Loucy (cell line): ENCODE results near the gene SPTLC3.

Source experiments
- H2AFZ ChIP-seq: fragments of 200-600 bp; sonication (generic); 2 replicates; pipeline ENCODE4 v1.6.0; 2016; ENCODE audit warnings: antibody characterized with exemption, mild to moderate bottlenecking, low read length, moderate library complexity
- H3F3A ChIP-seq: fragments of 200-600 bp; 2 replicates; pipeline ENCODE4 v1.6.0; 2016; ENCODE audit warnings: antibody characterized with exemption, low read depth, mild to moderate bottlenecking
- H3K27me3 ChIP-seq: fragments of 200-600 bp; sonication (generic); 2 replicates; pipeline ENCODE4 v1.6.1; 2014; ENCODE audit warnings: low read length, mild to moderate bottlenecking; ENCODE audit not compliant: insufficient read depth, poor library complexity, severe bottlenecking
- H3K36me3 ChIP-seq: fragments of 200-600 bp; sonication (generic); 2 replicates; pipeline ENCODE4 v1.6.1; 2016; ENCODE audit warnings: low read length; ENCODE audit not compliant: insufficient read depth
- H3K4me1 ChIP-seq: fragments of 200-600 bp; sonication (generic); 2 replicates; pipeline ENCODE4 v1.5.1; 2014; ENCODE audit warnings: low read length, mild to moderate bottlenecking; ENCODE audit not compliant: insufficient read depth, poor library complexity, severe bottlenecking
- H3K4me2 ChIP-seq: fragments of 200-600 bp; sonication (generic); 2 replicates; pipeline ENCODE4 v1.6.0; 2014; ENCODE audit warnings: antibody characterized with exemption, low read length, low read depth, mild to moderate bottlenecking; ENCODE audit not compliant: poor library complexity, severe bottlenecking
- H3K4me3 ChIP-seq: fragments of 200-600 bp; sonication (generic); 2 replicates; pipeline ENCODE4 v1.5.1; 2014; ENCODE audit warnings: low read length, mild to moderate bottlenecking, mixed read lengths; ENCODE audit not compliant: poor library complexity, severe bottlenecking
- H3K79me2 ChIP-seq: fragments of 200-600 bp; sonication (generic); 2 replicates; pipeline ENCODE4 v1.6.1; 2014; ENCODE audit warnings: low read length; ENCODE audit not compliant: insufficient read depth
- H3K9ac ChIP-seq: fragments of 200-600 bp; sonication (generic); 2 replicates; pipeline ENCODE4 v1.6.0; 2014; ENCODE audit warnings: mild to moderate bottlenecking, low read depth, low read length, moderate library complexity; ENCODE audit not compliant: poor library complexity, severe bottlenecking
- H3K9me2 ChIP-seq: fragments of 200-600 bp; sonication (generic); replicated peaks from 2 replicates; pipeline ENCODE4 v1.6.1; 2016; ENCODE audit warnings: low read depth, low read length, mixed read lengths
- H3K9me3 ChIP-seq: fragments of 200-600 bp; sonication (generic); 2 replicates; pipeline ENCODE4 v1.6.1; 2014; ENCODE audit warnings: mild to moderate bottlenecking, antibody characterized with exemption, low read length, low read depth; ENCODE audit not compliant: insufficient read depth
- H4K20me1 ChIP-seq: fragments of 200-600 bp; sonication (generic); 2 replicates; pipeline ENCODE4 v1.6.0; 2014; ENCODE audit warnings: antibody characterized with exemption, low read length, mild to moderate bottlenecking; ENCODE audit not compliant: insufficient read depth, poor library complexity, severe bottlenecking
- CTCF ChIP-seq: fragments of 200-600 bp; sonication (generic); conservative IDR thresholded peaks from 2 replicates; pipeline ENCODE4 v1.5.1; 2014; ENCODE audit warnings: mild to moderate bottlenecking, antibody characterized with exemption, low read length
- EZH2phosphoT487 ChIP-seq: fragments of 200-600 bp; IDR thresholded peaks from 2 replicates; pipeline ENCODE4 v1.6.1; 2018; ENCODE audit warnings: antibody characterized with exemption, mild to moderate bottlenecking, moderate library complexity, borderline replicate concordance

Gene SPTLC3

GRCh38 chr20:12989586-12990115 is 19.1 kb upstream of the SPTLC3 start:
- Histone ChIP-seq H3K79me2 (no peaks in the 10 kb centered on the region), H3K4me2 (no peak overlapping the region), H4K20me1 (no peaks in the 10 kb centered on the region), H3K4me1 (no peaks in the 10 kb centered on the region), H3K36me3 (no peaks in the 10 kb centered on the region), H3K9ac (no peak overlapping the region), H3F3A (no peaks in the 10 kb centered on the region), H3K9me2 (no peaks in the 10 kb centered on the region), H3K4me3 (no peak overlapping the region), H2AFZ (no peak overlapping the region), H3K27me3 (no peaks in the 10 kb centered on the region), H3K9me3 (no peaks in the 10 kb centered on the region)
- TF ChIP-seq EZH2phosphoT487 = no peak
- TF ChIP-seq CTCF = no peak

GRCh38 chr20:12997128-12997655 is 11.6 kb upstream of the SPTLC3 start:
- Histone ChIP-seq H3F3A (no peaks in the 10 kb centered on the region), H3K9ac (no peak overlapping the region), H3K36me3 (no peaks in the 10 kb centered on the region), H3K79me2 (no peaks in the 10 kb centered on the region), H3K4me1 (no peaks in the 10 kb centered on the region), H2AFZ (no peak overlapping the region), H3K9me2 (no peaks in the 10 kb centered on the region; the same call in 1 of the 2 replicates), H3K27me3 (peaks cover 5% of the 10 kb centered on the region), H4K20me1 (no peaks in the 10 kb centered on the region), H3K4me2 (no peak overlapping the region), H3K9me3 (no peaks in the 10 kb centered on the region), H3K4me3 (no peak overlapping the region)
- TF ChIP-seq EZH2phosphoT487 (no peak), CTCF (no peak)

DNA sequence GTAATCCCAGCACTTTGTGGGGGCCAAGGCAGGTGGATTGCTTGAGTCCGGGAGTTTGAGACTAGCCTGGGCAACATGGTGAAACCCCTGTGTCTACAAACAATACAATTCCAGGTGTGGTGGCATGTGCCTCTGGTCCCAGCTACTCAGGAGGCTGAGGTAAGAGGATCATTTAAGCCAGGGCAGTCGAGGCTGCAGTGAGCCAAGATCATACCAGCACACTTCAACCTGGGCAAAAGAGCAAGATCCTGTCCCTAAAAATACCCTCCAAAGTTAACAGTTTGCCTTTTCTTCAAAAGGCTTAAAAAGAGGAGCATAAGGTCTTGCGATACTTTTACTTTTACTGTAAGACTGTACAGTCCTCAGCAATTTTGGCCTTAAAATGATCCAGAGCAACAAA is 10.7 kb upstream of the SPTLC3 start:
- Histone ChIP-seq H3K4me3 (no peak overlapping the region), H3K4me1 (no peaks in the 10 kb centered on the region)

More for the DNA sequence above, 10.7 kb upstream of the SPTLC3 start:
- H3F3A ChIP-seq = no peaks in the 10 kb centered on the region
- no peaks in the 10 kb centered on the region for H3K36me3 ChIP-seq
- H2AFZ ChIP-seq = no peak overlapping the region
- H4K20me1 ChIP-seq = no peaks in the 10 kb centered on the region
- H3K79me2 ChIP-seq = no peaks in the 10 kb centered on the region
- H3K4me2 ChIP-seq = no peak overlapping the region
- no peak overlapping the region for H3K9ac ChIP-seq
- TF ChIP-seq CTCF (no peak), EZH2phosphoT487 (no peak)
- peaks cover 5% of the 10 kb centered on the region for H3K27me3 ChIP-seq
- H3K9me2 ChIP-seq = no peaks in the 10 kb centered on the region; the same call in 1 of the 2 replicates
- H3K9me3 ChIP-seq = no peaks in the 10 kb centered on the region
